ENCODE measurements around the gene CCZ1B. TPM values are rescaled to one million over a fixed set of nuclear protein-coding genes. Genes with fewer than 3 reads are reported as not detected.
"Not testable (repeated sequence)": the region's sequence is repeated elsewhere in the genome, so short reads cannot be mapped to it uniquely, and the experiment has no call there.

Gene CCZ1B
- 10 to 100 TPM; 12.8 to 42.2 (median 24.4) TPM for total RNA-seq
- 10 to 100 TPM; 22.8 to 23.8 TPM for polyA plus RNA-seq
- long read RNA-seq, donor 1, transcript CCZ1B-201 (15 exons, 2,885 nt), result major isoform, 56 of 64 reads
- long read RNA-seq, donor 1, partial matches to known transcripts, result 0 of 64 reads
- long read RNA-seq, donor 1, other reads (novel, unspliced or antisense), result 7 of 64 reads
- long read RNA-seq, donor 2, partial matches to known transcripts, result 0 of 2 reads
- long read RNA-seq, donor 2, other reads (novel, unspliced or antisense), result 0 of 2 reads
- long read RNA-seq, donor 3, transcript CCZ1B-201 (15 exons, 2,885 nt), result major isoform, 32 of 36 reads
- long read RNA-seq, donor 3, partial matches to known transcripts, result 0 of 36 reads
- long read RNA-seq, donor 3, other reads (novel, unspliced or antisense), result 3 of 36 reads

DNA sequence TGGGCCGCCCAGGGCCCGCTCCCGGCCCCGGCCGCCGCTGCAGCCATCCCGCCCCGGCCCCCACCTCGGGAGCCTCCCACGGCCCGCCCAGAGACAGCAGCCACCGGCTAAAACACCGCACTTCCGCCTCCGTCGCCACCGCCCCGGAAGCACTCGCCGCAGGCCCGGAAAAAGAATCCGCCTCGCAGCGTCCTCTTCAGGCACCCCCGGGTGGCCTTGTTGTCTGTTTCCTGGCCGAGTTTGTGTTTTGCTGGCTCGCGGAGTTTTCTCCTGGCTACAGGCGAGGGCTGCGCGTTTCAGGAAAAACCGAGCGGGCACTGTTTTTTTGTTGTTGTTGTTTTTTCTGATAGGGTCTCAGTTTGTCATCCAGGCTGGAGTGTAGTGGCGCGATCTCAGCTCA is at the start of gene CCZ1B:
TSS of gene CCZ1B (minus strand) at position 125 of the 400 bp plus-strand sequence. CDS start at position 47, 78 bp downstream.
- DNase-seq (peak; percentile 84 to 92 (median 86)), ATAC-seq (peak; percentile 97 to 99 (median 98))
- TF ChIP-seq, protein P1, sequence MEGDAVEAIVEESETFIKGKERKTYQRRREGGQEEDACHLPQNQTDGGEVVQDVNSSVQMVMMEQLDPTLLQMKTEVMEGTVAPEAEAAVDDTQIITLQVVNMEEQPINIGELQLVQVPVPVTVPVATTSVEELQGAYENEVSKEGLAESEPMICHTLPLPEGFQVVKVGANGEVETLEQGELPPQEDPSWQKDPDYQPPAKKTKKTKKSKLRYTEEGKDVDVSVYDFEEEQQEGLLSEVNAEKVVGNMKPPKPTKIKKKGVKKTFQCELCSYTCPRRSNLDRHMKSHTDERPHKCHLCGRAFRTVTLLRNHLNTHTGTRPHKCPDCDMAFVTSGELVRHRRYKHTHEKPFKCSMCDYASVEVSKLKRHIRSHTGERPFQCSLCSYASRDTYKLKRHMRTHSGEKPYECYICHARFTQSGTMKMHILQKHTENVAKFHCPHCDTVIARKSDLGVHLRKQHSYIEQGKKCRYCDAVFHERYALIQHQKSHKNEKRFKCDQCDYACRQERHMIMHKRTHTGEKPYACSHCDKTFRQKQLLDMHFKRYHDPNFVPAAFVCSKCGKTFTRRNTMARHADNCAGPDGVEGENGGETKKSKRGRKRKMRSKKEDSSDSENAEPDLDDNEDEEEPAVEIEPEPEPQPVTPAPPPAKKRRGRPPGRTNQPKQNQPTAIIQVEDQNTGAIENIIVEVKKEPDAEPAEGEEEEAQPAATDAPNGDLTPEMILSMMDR (IDR thresholded peaks at IDR 0.05), result peak in 7 of 12 donors; percentile 11 to 53 (median 30)
- Histone ChIP-seq H3K36me3 (peaks cover 0 to 17% (median 6%) of the 10 kb centered on the region in 9 donors), H3K4me3 (peak within 1 kb of the TSS; percentile 47 to 87 (median 64)), H3K27ac (peak within 1 kb of the TSS in 11 of 12 donors; percentile 33 to 80 (median 61))
- H3K9me3 ChIP-seq; H3K27me3 ChIP-seq; H3K4me1 ChIP-seq; intact Hi-C loops (cut with DNase I): not testable (repeated sequence)
- WGBS, 4 donors, result 3 to 7% (median 5%) methylated on average over 13 to 26 of the region's 35 CpGs

DNA sequence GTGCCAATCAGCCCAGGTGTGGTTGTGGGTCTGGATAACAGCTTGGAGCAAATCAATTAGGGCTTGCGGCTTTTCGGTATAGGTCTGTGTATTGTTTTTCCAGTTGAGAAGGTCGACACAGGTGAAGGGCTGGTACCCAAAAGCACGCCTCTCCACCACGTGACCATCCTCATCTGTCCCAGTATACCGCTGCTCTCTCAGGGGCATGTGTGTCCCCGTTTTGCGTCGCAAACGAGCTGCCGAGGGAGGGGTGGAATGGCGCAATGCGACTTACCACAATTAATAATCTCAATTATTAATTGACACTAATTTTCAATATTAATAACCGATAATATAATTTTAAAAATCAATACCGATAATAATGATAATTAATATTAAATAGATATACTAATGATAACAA is 48.9 kb upstream of the CCZ1B start:
- H3K4me3 ChIP-seq; DNase-seq; H3K9me3 ChIP-seq; ATAC-seq; intact Hi-C loops (cut with DNase I); H3K27ac ChIP-seq; H3K4me1 ChIP-seq; H3K27me3 ChIP-seq; H3K36me3 ChIP-seq: not testable (repeated sequence)
- WGBS, 4 donors, result 90 to 95% (median 93%) methylated on average over 15 of the region's 15 CpGs

DNA sequence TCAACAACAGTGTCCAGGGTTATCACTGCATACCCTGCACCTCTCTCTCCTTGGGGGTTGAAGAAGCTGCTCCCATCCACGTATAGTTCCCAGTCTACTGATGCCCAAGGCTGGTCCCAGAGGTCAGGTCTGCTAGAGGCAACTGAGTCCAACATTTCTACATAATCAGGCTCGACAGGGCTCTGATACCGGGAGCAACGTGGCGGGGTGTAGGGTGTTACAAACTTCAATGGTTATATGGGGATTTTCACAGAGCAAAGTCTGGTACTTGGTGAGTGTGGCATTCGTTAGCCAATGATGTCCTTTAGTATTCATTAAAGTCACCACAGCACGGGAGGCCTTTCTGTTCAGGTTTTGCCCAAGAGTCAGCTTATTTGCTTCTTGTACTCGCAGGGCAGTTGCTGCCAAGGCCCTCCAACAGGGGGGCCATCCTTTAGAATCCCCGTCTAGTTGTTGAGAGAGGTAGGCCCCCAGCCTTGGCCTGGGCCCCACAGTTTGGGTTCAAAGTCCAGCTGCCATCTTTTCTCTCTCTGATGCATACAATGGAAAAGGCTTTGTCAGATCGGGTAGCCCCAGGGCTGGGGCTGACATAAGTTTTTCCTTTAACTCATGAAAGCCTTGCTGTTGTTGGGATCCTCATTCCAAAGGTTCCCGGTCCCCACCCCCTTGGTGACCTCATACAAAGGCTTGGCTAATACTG is 46.3 kb upstream of the CCZ1B start:
- 76 to 82% (median 80%) methylated on average over 10 to 11 of the region's 11 CpGs for WGBS, 4 donors
- H3K4me3 ChIP-seq; H3K27ac ChIP-seq; H3K36me3 ChIP-seq; H3K27me3 ChIP-seq; ATAC-seq; DNase-seq; intact Hi-C loops (cut with DNase I); H3K9me3 ChIP-seq; H3K4me1 ChIP-seq: not testable (repeated sequence)

DNA sequence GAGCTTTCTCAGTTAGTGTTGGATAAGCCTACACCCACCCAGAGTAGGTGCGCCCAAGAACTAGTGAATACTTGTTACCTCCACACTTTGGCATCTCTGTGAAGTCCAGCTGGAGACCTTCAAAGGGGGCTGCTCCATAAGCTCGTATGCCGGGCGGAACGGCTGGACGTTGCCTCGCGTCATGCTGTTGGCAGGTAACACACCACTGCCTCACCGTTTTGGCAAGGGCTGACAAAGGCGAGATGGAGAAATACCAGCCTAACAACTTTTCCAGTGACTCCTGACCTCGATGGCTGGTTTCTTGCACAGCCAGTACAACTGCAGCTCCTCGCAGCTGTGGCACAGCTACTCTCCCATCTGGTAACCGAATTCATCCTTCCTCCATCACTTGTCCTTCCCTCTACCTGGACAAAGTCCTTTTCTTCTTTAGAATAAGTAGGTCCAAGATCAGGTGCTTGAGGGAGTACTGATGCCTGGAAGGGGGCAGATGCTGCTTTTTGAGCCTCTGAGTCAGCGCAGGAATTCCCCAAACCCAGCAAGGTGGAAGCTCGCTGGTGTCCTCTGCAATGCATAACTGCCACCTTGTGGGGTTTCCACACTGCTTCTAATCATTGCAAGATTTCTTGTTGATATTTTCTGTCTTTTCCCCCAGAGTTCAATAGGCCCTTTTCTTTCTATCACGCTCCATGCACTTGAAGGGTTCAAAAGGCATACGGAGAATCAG is 45.5 kb upstream of the CCZ1B start:
- H3K27ac ChIP-seq; DNase-seq; ATAC-seq; H3K4me1 ChIP-seq; H3K36me3 ChIP-seq; H3K4me3 ChIP-seq; H3K9me3 ChIP-seq; intact Hi-C loops (cut with DNase I); H3K27me3 ChIP-seq: not testable (repeated sequence)
- WGBS, 4 donors, result 80 to 85% (median 81%) methylated on average over 16 to 17 of the region's 17 CpGs

DNA sequence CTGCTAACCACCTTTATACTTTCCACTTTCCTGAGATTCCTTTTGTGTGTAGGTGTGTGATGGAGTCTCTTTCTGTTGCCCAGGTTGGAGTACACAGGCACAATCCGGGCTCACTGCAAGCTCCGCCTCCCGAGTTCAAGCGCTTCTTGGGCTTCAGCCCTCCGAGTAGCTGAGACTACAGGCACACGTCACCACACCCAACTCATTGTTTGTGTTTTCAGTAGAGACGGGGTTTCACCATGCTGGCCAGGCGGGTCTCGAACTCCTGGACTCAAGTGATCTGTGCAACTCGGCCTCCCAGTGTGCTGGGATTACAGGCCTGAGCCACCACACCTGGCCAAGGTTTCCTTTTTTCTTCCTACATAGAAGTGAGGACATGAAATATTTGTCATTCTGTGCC is 38.7 kb upstream of the CCZ1B start:
- H3K4me3 ChIP-seq; ATAC-seq; H3K4me1 ChIP-seq; H3K9me3 ChIP-seq; H3K27me3 ChIP-seq; intact Hi-C loops (cut with DNase I); H3K36me3 ChIP-seq; DNase-seq; H3K27ac ChIP-seq: not testable (repeated sequence)
- 63 to 88% (median 80%) methylated on average over 10 of the region's 10 CpGs for WGBS, 4 donors

DNA sequence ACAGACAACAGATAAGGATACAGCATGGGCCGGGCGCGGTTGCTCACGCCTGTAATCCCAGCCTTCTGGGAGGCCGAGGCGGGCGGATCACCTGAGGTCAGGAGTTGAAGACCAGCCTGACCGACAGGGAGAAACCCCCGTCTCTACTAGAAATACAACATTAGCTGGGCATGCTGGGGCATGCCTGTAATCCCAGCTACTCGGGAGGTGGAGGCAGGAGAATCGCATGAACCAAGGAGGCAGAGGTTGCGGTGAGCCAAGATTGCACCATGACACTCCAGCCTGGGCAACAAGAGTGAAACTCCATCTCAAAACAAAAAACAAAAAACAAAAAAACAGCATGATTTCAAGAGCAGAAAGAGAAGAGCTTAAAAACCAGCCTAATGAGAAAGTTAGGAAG is 38.1 kb upstream of the CCZ1B start:
- H3K36me3 ChIP-seq; intact Hi-C loops (cut with DNase I); H3K4me1 ChIP-seq; ATAC-seq; H3K27ac ChIP-seq; H3K27me3 ChIP-seq; H3K9me3 ChIP-seq; H3K4me3 ChIP-seq; DNase-seq: not testable (repeated sequence)
- WGBS, 4 donors, result 82 to 88% (median 85%) methylated on average over 12 of the region's 12 CpGs

DNA sequence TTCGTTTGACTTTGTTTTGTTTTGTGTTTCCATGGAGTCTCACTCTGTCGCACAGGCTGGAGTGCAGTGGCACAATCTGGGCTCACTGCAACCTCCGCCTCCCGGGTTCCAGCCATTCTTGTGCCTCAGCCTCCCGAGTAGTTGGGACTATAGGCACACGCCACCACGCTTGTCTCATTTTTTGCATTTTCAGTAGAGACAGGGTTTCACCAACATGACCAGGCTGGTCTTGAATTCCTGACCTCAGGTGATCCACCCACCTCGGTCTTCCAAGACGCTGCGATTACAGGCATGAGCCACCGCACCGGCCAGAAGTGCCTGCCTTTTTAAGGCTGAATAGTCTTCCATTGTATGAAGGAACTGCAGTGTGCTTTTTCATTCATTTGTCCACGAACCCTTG is 36.8 kb upstream of the CCZ1B start:
- WGBS, 4 donors, result 74 to 88% (median 84%) methylated on average over 13 of the region's 13 CpGs

More for the DNA sequence above, 36.8 kb upstream of the CCZ1B start:
- H3K4me3 ChIP-seq; ATAC-seq; H3K4me1 ChIP-seq; DNase-seq; H3K27ac ChIP-seq; H3K9me3 ChIP-seq; H3K36me3 ChIP-seq; intact Hi-C loops (cut with DNase I); H3K27me3 ChIP-seq: not testable (repeated sequence)

Measured in heart left ventricle (tissue), 16 donors.